Measurements from ENCODE around the gene NRL. TPM values are rescaled to one million over a fixed set of nuclear protein-coding genes. Genes with fewer than 3 reads are reported as not detected.

NRL gene
- total and polyA plus RNA-seq, 10 of the 15 experiments (the other 5 are each of a cell fraction or from before 2014, with no cell fraction given), result 0.11 to 4.4 (median 2.2) TPM

DNA sequence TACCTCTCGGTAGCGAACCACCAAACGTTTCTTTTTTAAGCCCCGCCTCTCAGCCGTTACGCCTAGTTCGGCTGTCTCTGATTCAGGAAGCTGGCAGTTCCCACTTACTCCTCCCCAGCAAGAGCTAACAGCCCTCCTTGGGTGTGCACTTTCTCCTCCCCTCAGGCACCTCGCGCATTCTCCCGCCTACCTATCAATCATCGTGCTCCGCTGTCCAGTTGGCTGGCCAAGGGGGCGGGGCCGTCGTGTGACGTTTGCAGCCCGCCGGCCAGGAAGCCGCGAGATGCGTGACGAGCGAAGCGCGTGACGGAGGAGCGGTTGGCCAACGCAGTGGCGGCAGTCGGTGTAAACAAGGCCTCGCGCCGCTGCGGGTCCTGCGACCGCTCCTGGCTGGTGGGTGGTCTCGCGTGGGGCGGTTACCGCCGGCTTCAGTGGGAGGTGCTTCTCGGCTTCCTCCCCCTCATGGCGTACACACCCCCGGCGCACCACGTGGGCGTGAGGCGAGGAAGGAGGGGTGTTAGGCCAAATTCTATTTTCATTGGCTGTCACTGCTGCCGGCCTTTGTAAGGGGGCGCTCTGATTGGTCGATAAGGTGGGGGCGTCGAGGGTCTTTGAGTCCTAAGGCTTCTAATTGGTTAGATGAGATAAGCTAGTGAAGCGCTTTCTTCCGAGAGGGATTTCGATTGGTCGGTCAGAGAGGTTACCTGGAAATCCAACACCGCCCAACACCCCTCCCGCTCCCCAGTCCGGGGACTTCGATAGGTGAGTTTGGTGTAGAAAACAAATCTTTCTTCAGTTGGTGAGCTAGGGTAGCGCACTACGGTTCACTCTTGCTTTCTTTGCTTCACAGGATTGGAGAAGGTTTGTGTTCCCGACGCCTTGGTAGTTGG, at the start of gene NRL, which contains the start of gene DCAF11 (continued):
- peak; percentile 99 for TF ChIP-seq NFYB (IDR thresholded peaks at IDR 0.05; ENCODE audit: insufficient read depth, low read depth, low read length)
- TF ChIP-seq SMC3 (IDR thresholded peaks at IDR 0.05; ENCODE audit: borderline replicate concordance, low read length), result no peak
- no peak for TF ChIP-seq MYB (IDR thresholded peaks at IDR 0.05; ENCODE audit: borderline replicate concordance, low read depth, low read length)
- TF ChIP-seq, protein P1, sequence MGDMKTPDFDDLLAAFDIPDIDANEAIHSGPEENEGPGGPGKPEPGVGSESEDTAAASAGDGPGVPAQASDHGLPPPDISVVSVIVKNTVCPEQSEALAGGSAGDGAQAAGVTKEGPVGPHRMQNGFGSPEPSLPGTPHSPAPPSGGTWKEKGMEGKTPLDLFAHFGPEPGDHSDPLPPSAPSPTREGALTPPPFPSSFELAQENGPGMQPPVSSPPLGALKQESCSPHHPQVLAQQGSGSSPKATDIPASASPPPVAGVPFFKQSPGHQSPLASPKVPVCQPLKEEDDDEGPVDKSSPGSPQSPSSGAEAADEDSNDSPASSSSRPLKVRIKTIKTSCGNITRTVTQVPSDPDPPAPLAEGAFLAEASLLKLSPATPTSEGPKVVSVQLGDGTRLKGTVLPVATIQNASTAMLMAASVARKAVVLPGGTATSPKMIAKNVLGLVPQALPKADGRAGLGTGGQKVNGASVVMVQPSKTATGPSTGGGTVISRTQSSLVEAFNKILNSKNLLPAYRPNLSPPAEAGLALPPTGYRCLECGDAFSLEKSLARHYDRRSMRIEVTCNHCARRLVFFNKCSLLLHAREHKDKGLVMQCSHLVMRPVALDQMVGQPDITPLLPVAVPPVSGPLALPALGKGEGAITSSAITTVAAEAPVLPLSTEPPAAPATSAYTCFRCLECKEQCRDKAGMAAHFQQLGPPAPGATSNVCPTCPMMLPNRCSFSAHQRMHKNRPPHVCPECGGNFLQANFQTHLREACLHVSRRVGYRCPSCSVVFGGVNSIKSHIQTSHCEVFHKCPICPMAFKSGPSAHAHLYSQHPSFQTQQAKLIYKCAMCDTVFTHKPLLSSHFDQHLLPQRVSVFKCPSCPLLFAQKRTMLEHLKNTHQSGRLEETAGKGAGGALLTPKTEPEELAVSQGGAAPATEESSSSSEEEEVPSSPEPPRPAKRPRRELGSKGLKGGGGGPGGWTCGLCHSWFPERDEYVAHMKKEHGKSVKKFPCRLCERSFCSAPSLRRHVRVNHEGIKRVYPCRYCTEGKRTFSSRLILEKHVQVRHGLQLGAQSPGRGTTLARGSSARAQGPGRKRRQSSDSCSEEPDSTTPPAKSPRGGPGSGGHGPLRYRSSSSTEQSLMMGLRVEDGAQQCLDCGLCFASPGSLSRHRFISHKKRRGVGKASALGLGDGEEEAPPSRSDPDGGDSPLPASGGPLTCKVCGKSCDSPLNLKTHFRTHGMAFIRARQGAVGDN (IDR thresholded peaks at IDR 0.05), result no peak
- TF ChIP-seq KLF5 (IDR thresholded peaks at IDR 0.05; ENCODE audit: partially characterized antibody), result peak; percentile 91
- no peak for TF ChIP-seq ZNF274 (IDR thresholded peaks at IDR 0.05; ENCODE audit: insufficient read depth, insufficient read length)
- peak; percentile 22; the same call in 1 of the 2 replicates for TF ChIP-seq RCOR1 (conservative IDR thresholded peaks at IDR 0.05; ENCODE audit: low read depth, low read length)
- TF ChIP-seq SREBF2 (IDR thresholded peaks at IDR 0.05; ENCODE audit: low read length), result peak; percentile 61
- TF ChIP-seq ZZZ3 (IDR thresholded peaks at IDR 0.05; ENCODE audit: control insufficient read depth, insufficient read length, low read depth), result no peak
- TF ChIP-seq, protein P2, sequence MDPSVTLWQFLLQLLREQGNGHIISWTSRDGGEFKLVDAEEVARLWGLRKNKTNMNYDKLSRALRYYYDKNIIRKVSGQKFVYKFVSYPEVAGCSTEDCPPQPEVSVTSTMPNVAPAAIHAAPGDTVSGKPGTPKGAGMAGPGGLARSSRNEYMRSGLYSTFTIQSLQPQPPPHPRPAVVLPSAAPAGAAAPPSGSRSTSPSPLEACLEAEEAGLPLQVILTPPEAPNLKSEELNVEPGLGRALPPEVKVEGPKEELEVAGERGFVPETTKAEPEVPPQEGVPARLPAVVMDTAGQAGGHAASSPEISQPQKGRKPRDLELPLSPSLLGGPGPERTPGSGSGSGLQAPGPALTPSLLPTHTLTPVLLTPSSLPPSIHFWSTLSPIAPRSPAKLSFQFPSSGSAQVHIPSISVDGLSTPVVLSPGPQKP (IDR thresholded peaks at IDR 0.05; ENCODE audit: low read depth, low read length), result no peak; the same call in 1 of the 2 replicates
- no peak for TF ChIP-seq HDAC6 (IDR thresholded peaks at IDR 0.05; ENCODE audit: unreplicated experiment)
- TF ChIP-seq NFYA (IDR thresholded peaks at IDR 0.05; ENCODE audit: borderline replicate concordance, low read depth, low read length), result peak; percentile 79
- peak; percentile 98 for TF ChIP-seq HDGF (IDR thresholded peaks at IDR 0.05)
- TF ChIP-seq RUNX3 (IDR thresholded peaks at IDR 0.05; ENCODE audit: low read length), result peak; percentile 54
- TF ChIP-seq, protein P3, sequence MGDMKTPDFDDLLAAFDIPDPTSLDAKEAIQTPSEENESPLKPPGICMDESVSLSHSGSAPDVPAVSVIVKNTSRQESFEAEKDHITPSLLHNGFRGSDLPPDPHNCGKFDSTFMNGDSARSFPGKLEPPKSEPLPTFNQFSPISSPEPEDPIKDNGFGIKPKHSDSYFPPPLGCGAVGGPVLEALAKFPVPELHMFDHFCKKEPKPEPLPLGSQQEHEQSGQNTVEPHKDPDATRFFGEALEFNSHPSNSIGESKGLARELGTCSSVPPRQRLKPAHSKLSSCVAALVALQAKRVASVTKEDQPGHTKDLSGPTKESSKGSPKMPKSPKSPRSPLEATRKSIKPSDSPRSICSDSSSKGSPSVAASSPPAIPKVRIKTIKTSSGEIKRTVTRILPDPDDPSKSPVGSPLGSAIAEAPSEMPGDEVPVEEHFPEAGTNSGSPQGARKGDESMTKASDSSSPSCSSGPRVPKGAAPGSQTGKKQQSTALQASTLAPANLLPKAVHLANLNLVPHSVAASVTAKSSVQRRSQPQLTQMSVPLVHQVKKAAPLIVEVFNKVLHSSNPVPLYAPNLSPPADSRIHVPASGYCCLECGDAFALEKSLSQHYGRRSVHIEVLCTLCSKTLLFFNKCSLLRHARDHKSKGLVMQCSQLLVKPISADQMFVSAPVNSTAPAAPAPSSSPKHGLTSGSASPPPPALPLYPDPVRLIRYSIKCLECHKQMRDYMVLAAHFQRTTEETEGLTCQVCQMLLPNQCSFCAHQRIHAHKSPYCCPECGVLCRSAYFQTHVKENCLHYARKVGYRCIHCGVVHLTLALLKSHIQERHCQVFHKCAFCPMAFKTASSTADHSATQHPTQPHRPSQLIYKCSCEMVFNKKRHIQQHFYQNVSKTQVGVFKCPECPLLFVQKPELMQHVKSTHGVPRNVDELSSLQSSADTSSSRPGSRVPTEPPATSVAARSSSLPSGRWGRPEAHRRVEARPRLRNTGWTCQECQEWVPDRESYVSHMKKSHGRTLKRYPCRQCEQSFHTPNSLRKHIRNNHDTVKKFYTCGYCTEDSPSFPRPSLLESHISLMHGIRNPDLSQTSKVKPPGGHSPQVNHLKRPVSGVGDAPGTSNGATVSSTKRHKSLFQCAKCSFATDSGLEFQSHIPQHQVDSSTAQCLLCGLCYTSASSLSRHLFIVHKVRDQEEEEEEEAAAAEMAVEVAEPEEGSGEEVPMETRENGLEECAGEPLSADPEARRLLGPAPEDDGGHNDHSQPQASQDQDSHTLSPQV (IDR thresholded peaks at IDR 0.05), result no peak
- TF ChIP-seq HCFC1 (IDR thresholded peaks at IDR 0.05; ENCODE audit: low read length), result no peak; the same call in 1 of the 2 replicates

All from GM12878 (cell line).